ENCODE data around the gene FAM200A.

The FAM200A gene

GRCh38 chr7:99499721-99500636, 51.9 kb downstream of the FAM200A start, which contains the start of gene ZNF394:
Gene ZNF394 (minus strand): TSS chr7:99500281. CDS start chr7:99500093, 188 bp downstream.
- DNase-seq: peak; percentile 91

- no peak for DNase-seq
Observed at GRCh38 chr7:99499371-99499720, 52.6 kb downstream of the FAM200A start.

DNA sequence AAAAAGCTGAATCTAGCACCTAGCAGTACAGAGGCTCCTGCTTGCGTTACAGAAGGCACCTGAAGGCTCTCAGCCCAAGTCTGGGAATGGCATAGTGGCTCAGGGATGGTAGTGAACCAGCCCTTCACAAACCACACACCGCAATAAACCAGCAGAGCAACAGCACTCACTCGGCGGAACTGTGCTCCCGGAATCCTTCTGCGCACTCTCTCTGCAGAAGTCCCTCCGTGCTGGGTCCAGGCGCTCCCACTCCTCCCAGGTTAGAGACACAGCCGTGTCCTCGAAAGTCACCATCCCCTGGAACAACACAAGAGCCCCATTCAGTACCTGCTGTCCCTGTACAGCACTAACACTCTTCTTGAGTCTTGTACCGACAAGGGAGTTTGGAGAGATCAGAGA, 53.4 kb downstream of the FAM200A start:
- DNase-seq: no peak

DNA sequence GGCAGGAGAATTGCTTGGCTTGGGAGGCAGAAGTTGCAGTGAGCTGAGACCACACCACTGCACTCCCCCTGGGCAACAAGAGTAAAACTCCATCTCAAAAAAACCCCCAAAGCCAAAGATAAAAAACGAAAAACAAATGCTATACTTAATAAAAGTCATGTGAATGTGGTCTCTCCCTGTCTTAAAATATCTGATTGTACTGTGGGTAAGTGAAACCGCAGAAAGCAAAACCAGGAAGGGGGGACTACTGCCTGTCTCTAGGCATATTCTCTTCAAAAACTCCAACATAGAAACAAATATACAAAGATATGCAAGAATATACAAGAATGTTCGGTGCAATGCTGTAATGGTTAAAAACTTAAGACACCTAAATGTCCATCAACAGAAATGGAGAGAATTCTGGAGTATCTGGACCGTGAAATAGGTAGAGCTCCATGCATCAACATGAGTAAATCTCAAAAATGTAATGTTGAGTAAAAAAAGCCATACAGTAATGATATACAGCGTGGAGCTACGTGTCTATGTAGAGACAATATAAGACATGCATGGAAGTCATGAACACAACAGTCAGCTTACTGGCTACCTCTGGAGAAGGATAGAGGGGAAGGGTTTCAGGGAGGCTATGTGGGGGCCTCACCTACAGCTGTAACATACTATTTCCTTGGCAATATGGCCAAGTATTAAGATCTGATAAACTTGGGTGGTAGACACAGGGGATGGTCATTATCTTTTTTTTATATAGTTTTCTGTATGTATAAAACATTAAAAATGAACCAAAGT, 54.0 kb downstream of the FAM200A start:
- no peak for DNase-seq
